ENCODE results near the gene FOXD1. TPM values are rescaled to one million over a fixed set of nuclear protein-coding genes. Genes with fewer than 3 reads are reported as not detected.
"Not testable (repeated sequence)": the region's sequence is repeated elsewhere in the genome, so short reads cannot be mapped to it uniquely, and the experiment has no call there.

Gene FOXD1
- total and polyA plus RNA-seq, 12 donors: 1.1 to 6.5 (median 2.1) TPM

GRCh38 chr5:73412597-73412988, 36.0 kb downstream of the FOXD1 start:
- no peaks in the 10 kb centered on the region for H3K9me3 ChIP-seq (replicated peaks in 1 of 3)
- H3K27me3 ChIP-seq: peaks cover 44% of the 10 kb centered on the region
- WGBS, 4 donors: 41 to 79% (median 61%) methylated on average over 1 of the region's 1 CpG
- no peak overlapping the region for H3K27ac ChIP-seq
- H3K4me1 ChIP-seq (replicated peaks in 1 of 2): no peaks in the 10 kb centered on the region
- no peak for DNase-seq
- no peaks in the 10 kb centered on the region for H3K36me3 ChIP-seq (replicated peaks in 1 of 2)
- intact Hi-C loops (cut with DNase I): no loop called here
- TF ChIP-seq POLR2A (IDR thresholded peaks at IDR 0.05) (no peak), CTCF (IDR thresholded peaks at IDR 0.05) (no peak)
- no peak overlapping the region for H3K4me3 ChIP-seq

GRCh38 chr5:73411936-73412596, 36.5 kb downstream of the FOXD1 start:
- WGBS, 4 donors: 51 to 61% (median 59%) methylated on average over 5 of the region's 5 CpGs

GRCh38 chr5:73409927-73410326, 38.6 kb downstream of the FOXD1 start:
- intact Hi-C loops (cut with DNase I); H3K4me3 ChIP-seq; H3K36me3 ChIP-seq (replicated peaks in 1 of 2); H3K9me3 ChIP-seq (replicated peaks in 1 of 3); H3K4me1 ChIP-seq (replicated peaks in 1 of 2); H3K27ac ChIP-seq; DNase-seq: not testable (repeated sequence)
- WGBS, 4 donors: 85 to 93% (median 91%) methylated on average over 17 to 18 of the region's 18 CpGs
- peaks cover 19% of the 10 kb centered on the region for H3K27me3 ChIP-seq

More at GRCh38 chr5:73411936-73412596, 36.5 kb downstream of the FOXD1 start:
- intact Hi-C loops (cut with DNase I): no loop called here
- Histone ChIP-seq H3K27me3 (peaks cover 38% of the 10 kb centered on the region), H3K27ac (no peak overlapping the region), H3K9me3 (replicated peaks in 1 of 3) (no peaks in the 10 kb centered on the region), H3K36me3 (replicated peaks in 1 of 2) (no peaks in the 10 kb centered on the region), H3K4me1 (replicated peaks in 1 of 2) (no peaks in the 10 kb centered on the region), H3K4me3 (no peak overlapping the region)
- TF ChIP-seq POLR2A (IDR thresholded peaks at IDR 0.05) (no peak), CTCF (IDR thresholded peaks at IDR 0.05) (no peak)
- no peak for DNase-seq

- Histone ChIP-seq H3K27me3 (peaks cover 4% of the 10 kb centered on the region), H3K36me3 (replicated peaks in 1 of 2) (no peaks in the 10 kb centered on the region), H3K4me3 (no peak overlapping the region), H3K9me3 (replicated peaks in 1 of 3) (no peaks in the 10 kb centered on the region), H3K27ac (no peak overlapping the region), H3K4me1 (replicated peaks in 1 of 2) (no peaks in the 10 kb centered on the region)
- 26 to 35% (median 29%) methylated on average over 1 of the region's 1 CpG for WGBS, 4 donors
- intact Hi-C loops (cut with DNase I): no loop called here
- no peak for DNase-seq
- no peak for TF ChIP-seq POLR2A (IDR thresholded peaks at IDR 0.05)
- TF ChIP-seq CTCF (IDR thresholded peaks at IDR 0.05): no peak
These were observed 42.9 kb downstream of the FOXD1 start for GRCh38 chr5:73405691-73406090.

- Histone ChIP-seq H3K27ac (no peak overlapping the region), H3K4me1 (replicated peaks in 1 of 2) (no peaks in the 10 kb centered on the region), H3K27me3 (peaks cover 4% of the 10 kb centered on the region), H3K4me3 (no peak overlapping the region), H3K36me3 (replicated peaks in 1 of 2) (no peaks in the 10 kb centered on the region), H3K9me3 (replicated peaks in 1 of 3) (no peaks in the 10 kb centered on the region)
- intact Hi-C loops (cut with DNase I): no loop called here
- TF ChIP-seq POLR2A (IDR thresholded peaks at IDR 0.05) (no peak), CTCF (IDR thresholded peaks at IDR 0.05) (no peak)
- no peak for DNase-seq
These were observed 48.8 kb downstream of the FOXD1 start for GRCh38 chr5:73399775-73400174.
